Sigmoid colon (tissue), 7 donors: Measurements from ENCODE around the gene KCNIP3. TPM values are rescaled to one million over a fixed set of nuclear protein-coding genes. Genes with fewer than 3 reads are reported as not detected.

Experiments
- DNase-seq: peaks from one replicate; pipeline ENCODE4 v3.0.0-alpha.2; 2019
- H3K27ac ChIP-seq, 4 donors: fragments of 200-600 bp; sonication (generic); one replicate each; pipeline ENCODE4 v1.5.1; 2016 to 2019; ENCODE audit warnings: mild to moderate bottlenecking in 1 of 4
- H3K27me3 ChIP-seq, 3 donors: fragments of 200-600 bp; sonication (generic); one replicate each; pipeline ENCODE4 v1.5.1; 2019; ENCODE audit warnings: mild to moderate bottlenecking in 1 of 3
- H3K36me3 ChIP-seq, 4 donors: fragments of 200-600 bp; sonication (generic); one replicate each; pipeline ENCODE4 v1.5.1; 2016 to 2019
- H3K4me1 ChIP-seq, 4 donors: fragments of 200-600 bp; sonication (generic); one replicate each; pipeline ENCODE4 v1.5.1; 2017 to 2019
- H3K4me3 ChIP-seq, 4 donors: fragments of 200-600 bp; sonication (generic); one replicate each; pipeline ENCODE4 v1.5.1; 2017 to 2019; ENCODE audit warnings: mild to moderate bottlenecking in 2 of 4, moderate library complexity in 1 of 4
- H3K9me3 ChIP-seq, 4 donors: fragments of 200-600 bp in 3 of 4; sonication (generic) in 3 of 4; one replicate each; pipeline versions ENCODE4 v1.5.1 to v1.6.1; 2013 to 2019
- CTCF ChIP-seq, 4 experiments: fragments of 450-650 bp in 3 of 4; fragments of 200-600 bp in 1 of 4; IDR thresholded peaks; one replicate each; pipeline ENCODE4 v1.5.1; 2016 to 2019; ENCODE audit warnings: antibody characterized with exemption in 4 of 4, mild to moderate bottlenecking in 3 of 4, moderate library complexity in 2 of 4
- EP300 ChIP-seq, 4 donors: sonication (generic); formaldehyde crosslinking; IDR thresholded peaks; one replicate each; pipeline ENCODE4 v1.6.1; 2017; ENCODE audit warnings: antibody characterized with exemption in 4 of 4
- POLR2A ChIP-seq, 2 donors: fragments of 450-650 bp; IDR thresholded peaks; one replicate each; pipeline ENCODE4 v1.6.1; 2016; ENCODE audit warnings: antibody characterized with exemption in 2 of 2, mild to moderate bottlenecking in 2 of 2, moderate library complexity in 2 of 2
- POLR2AphosphoS5 ChIP-seq, 4 donors: sonication (generic); formaldehyde crosslinking; IDR thresholded peaks; one replicate each; pipeline ENCODE4 v1.6.1; 2017; ENCODE audit warnings: antibody characterized with exemption in 4 of 4
- WGBS, 2 donors: extraction: QIAGEN DNeasy Blood & Tissue Kit; methylation state at CpG; one replicate each; pipeline ENCODE4 v1.1.7; 2013; 5-methylcytosine and 5-hydroxymethylcytosine counted together
- intact Hi-C: fragments of 100-400 bp; cut with DNase I; formaldehyde crosslinking; loops from one replicate; pipeline ENCODE4 v1.15.1; 2023
- polyA plus RNA-seq, 3 donors: library from polyadenylated mRNA; stranded (reverse); fragments of 200-250 nt; gene quantifications; one replicate each; pipeline ENCODE4 v1.2.3, GENCODE V29; 2013
- total RNA-seq, 4 donors: library from RNA; depleted of rRNA; stranded (reverse); fragments of >200 nt; gene quantifications; one replicate each; pipeline ENCODE4 v1.1.0, GENCODE V29; 2016
- donor health status: healthy with polysubstance abuse.
- donor health status: Bipolar disorder and iron deficiency.
- donor health status: healthy.

The KCNIP3 gene
- total and polyA plus RNA-seq, 7 donors = 1.8 to 23.8 (median 11.8) TPM

GRCh38 chr2:95262896-95263542, 34.1 kb upstream of the KCNIP3 start:
- intact Hi-C loops = no loop called here
- DNase-seq = no peak
- no peak overlapping the region for H3K4me3 ChIP-seq
- peaks cover 0 to 1% (median 0%) of the 10 kb centered on the region in 4 donors for H3K9me3 ChIP-seq
- H3K27me3 ChIP-seq = no peaks in the 10 kb centered on the region
- no peak overlapping the region for H3K27ac ChIP-seq
- no peak for TF ChIP-seq EP300 (IDR thresholded peaks at IDR 0.05)
- no peak for TF ChIP-seq CTCF (IDR thresholded peaks at IDR 0.05)
- TF ChIP-seq POLR2A (IDR thresholded peaks at IDR 0.05) = no peak
- no peak for TF ChIP-seq POLR2AphosphoS5 (IDR thresholded peaks at IDR 0.05)
- peaks cover 0 to 5% (median 0%) of the 10 kb centered on the region in 4 donors for H3K4me1 ChIP-seq
- no peaks in the 10 kb centered on the region for H3K36me3 ChIP-seq
- WGBS, 2 donors = 63 to 76% methylated on average over 2 of the region's 2 CpGs

GRCh38 chr2:95264624-95265023, 32.5 kb upstream of the KCNIP3 start:
- Histone ChIP-seq H3K27ac (no peak overlapping the region), H3K27me3 (no peaks in the 10 kb centered on the region), H3K4me1 (peaks cover 0 to 5% (median 0%) of the 10 kb centered on the region in 4 donors), H3K9me3 (no peaks in the 10 kb centered on the region), H3K4me3 (no peak overlapping the region), H3K36me3 (no peaks in the 10 kb centered on the region)
- DNase-seq = no peak
- WGBS, 2 donors = 64 to 79% methylated on average over 6 of the region's 6 CpGs
- TF ChIP-seq CTCF (IDR thresholded peaks at IDR 0.05) = no peak
- TF ChIP-seq POLR2A (IDR thresholded peaks at IDR 0.05) = no peak
- TF ChIP-seq EP300 (IDR thresholded peaks at IDR 0.05) = no peak
- no peak for TF ChIP-seq POLR2AphosphoS5 (IDR thresholded peaks at IDR 0.05)
- intact Hi-C loops = no loop called here

- 90 to 93% methylated on average over 4 of the region's 4 CpGs for WGBS, 2 donors
- Histone ChIP-seq H3K36me3 (no peaks in the 10 kb centered on the region), H3K27me3 (no peaks in the 10 kb centered on the region), H3K9me3 (no peaks in the 10 kb centered on the region), H3K4me3 (no peak overlapping the region), H3K27ac (no peak overlapping the region), H3K4me1 (peaks cover 0 to 5% (median 0%) of the 10 kb centered on the region in 4 donors)
- TF ChIP-seq CTCF (IDR thresholded peaks at IDR 0.05) = no peak
- DNase-seq = no peak
- intact Hi-C loops = no loop called here
Observed at GRCh38 chr2:95265182-95265581, 32.0 kb upstream of the KCNIP3 start.

GRCh38 chr2:95266781-95267430, 30.2 kb upstream of the KCNIP3 start:
- H3K27ac ChIP-seq = no peak overlapping the region
- H3K4me1 ChIP-seq = peaks cover 0 to 5% (median 0%) of the 10 kb centered on the region in 4 donors
- DNase-seq = no peak
- H3K9me3 ChIP-seq = no peaks in the 10 kb centered on the region
- no peak for TF ChIP-seq POLR2AphosphoS5 (IDR thresholded peaks at IDR 0.05)
- no peak for TF ChIP-seq CTCF (IDR thresholded peaks at IDR 0.05)
- TF ChIP-seq POLR2A (IDR thresholded peaks at IDR 0.05) = no peak
- no peak for TF ChIP-seq EP300 (IDR thresholded peaks at IDR 0.05)
- H3K36me3 ChIP-seq = no peaks in the 10 kb centered on the region
- WGBS, 2 donors = 76 to 85% methylated on average over 10 of the region's 10 CpGs
- intact Hi-C loops = no loop called here
- H3K4me3 ChIP-seq = no peak overlapping the region
- no peaks in the 10 kb centered on the region for H3K27me3 ChIP-seq
